ENCODE data around the gene TAS2R38. TPM values are rescaled to one million over a fixed set of nuclear protein-coding genes. Genes with fewer than 3 reads are reported as not detected.

TAS2R38 gene
- total RNA-seq, 1 experiment from 2014 or later: not detected

GRCh38 chr7:142002179-142002578 is 28.6 kb upstream of the TAS2R38 start:
- Histone ChIP-seq H3K4me1 (ENCODE audit: insufficient read depth, low read length) (no peaks in the 10 kb centered on the region), H4K20me1 (ENCODE audit: control insufficient read depth, insufficient read depth, insufficient read length) (no peaks in the 10 kb centered on the region), H3K79me2 (ENCODE audit: insufficient read depth, low read length) (no peaks in the 10 kb centered on the region), H3K23ac (ENCODE audit: insufficient read length, low read depth, low read length) (no peak overlapping the region), H3K14ac (ENCODE audit: insufficient read depth, low read length) (no peak overlapping the region), H3K23me2 (ENCODE audit: insufficient read length, low read depth, low read length, poor library complexity, severe bottlenecking) (no peaks in the 10 kb centered on the region), H2AFZ (ENCODE audit: low read length) (no peak overlapping the region), H2BK20ac (ENCODE audit: low read depth, low read length, poor library complexity, severe bottlenecking) (no peak overlapping the region), H4K5ac (ENCODE audit: insufficient read length, low read depth, low read length) (no peak overlapping the region), H3K27me3 (ENCODE audit: insufficient read depth, low read length) (no peaks in the 10 kb centered on the region), H3K9ac (ENCODE audit: extremely low read depth, insufficient read length, low read length) (no peak overlapping the region), H3K4me2 (ENCODE audit: insufficient read depth, insufficient read length, low read length) (no peak overlapping the region), H3K9me3 (ENCODE audit: control insufficient read depth, low read depth, low read length) (no peaks in the 10 kb centered on the region), H2AK5ac (ENCODE audit: insufficient read length, low read length) (no peak overlapping the region), H2BK120ac (ENCODE audit: low read depth, low read length, poor library complexity, severe bottlenecking) (no peak overlapping the region), H3K4ac (ENCODE audit: low read depth, low read length) (no peak overlapping the region), H2BK5ac (ENCODE audit: insufficient read length, low read length) (no peak overlapping the region), H2BK12ac (ENCODE audit: insufficient read length, low read depth, low read length) (no peak overlapping the region), H3T11ph (ENCODE audit: low read length) (no peak overlapping the region), H3K79me1 (ENCODE audit: insufficient read depth, low read depth, low read length, poor library complexity, severe bottlenecking) (no peaks in the 10 kb centered on the region), H4K91ac (ENCODE audit: insufficient read length, low read depth, low read length) (no peak overlapping the region), H3K27ac (ENCODE audit: insufficient read length, low read depth, low read length) (no peak overlapping the region), H3K56ac (ENCODE audit: insufficient read length, low read depth, low read length) (no peak overlapping the region), H3K18ac (ENCODE audit: insufficient read length, low read depth, low read length) (no peak overlapping the region), H2BK15ac (ENCODE audit: low read depth, low read length) (no peak overlapping the region), H4K8ac (replicated peaks; ENCODE audit: insufficient read length, low read depth, low read length) (no peak overlapping the region)
- no peak overlapping the region for H3K4me3 Mint-ChIP-seq
- no peaks in the 10 kb centered on the region for H3K36me3 Mint-ChIP-seq (ENCODE audit: insufficient read depth in 1 of 3, low read depth in 3 of 3)
- TF ChIP-seq, protein P1, sequence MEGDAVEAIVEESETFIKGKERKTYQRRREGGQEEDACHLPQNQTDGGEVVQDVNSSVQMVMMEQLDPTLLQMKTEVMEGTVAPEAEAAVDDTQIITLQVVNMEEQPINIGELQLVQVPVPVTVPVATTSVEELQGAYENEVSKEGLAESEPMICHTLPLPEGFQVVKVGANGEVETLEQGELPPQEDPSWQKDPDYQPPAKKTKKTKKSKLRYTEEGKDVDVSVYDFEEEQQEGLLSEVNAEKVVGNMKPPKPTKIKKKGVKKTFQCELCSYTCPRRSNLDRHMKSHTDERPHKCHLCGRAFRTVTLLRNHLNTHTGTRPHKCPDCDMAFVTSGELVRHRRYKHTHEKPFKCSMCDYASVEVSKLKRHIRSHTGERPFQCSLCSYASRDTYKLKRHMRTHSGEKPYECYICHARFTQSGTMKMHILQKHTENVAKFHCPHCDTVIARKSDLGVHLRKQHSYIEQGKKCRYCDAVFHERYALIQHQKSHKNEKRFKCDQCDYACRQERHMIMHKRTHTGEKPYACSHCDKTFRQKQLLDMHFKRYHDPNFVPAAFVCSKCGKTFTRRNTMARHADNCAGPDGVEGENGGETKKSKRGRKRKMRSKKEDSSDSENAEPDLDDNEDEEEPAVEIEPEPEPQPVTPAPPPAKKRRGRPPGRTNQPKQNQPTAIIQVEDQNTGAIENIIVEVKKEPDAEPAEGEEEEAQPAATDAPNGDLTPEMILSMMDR (conservative IDR thresholded peaks at IDR 0.05): no peak
- no peaks in the 10 kb centered on the region for H3K4me1 Mint-ChIP-seq
- WGBS (ENCODE audit: extremely low coverage, insufficient read length, low lambda C conversion rate): no CpG with 5 or more reads among the region's 1 CpG
- H3K27me3 Mint-ChIP-seq (ENCODE audit: low read depth): no peaks in the 10 kb centered on the region; the same call in 1 of the 2 replicates
- H3K9me3 Mint-ChIP-seq: no peaks in the 10 kb centered on the region
- H3K27ac Mint-ChIP-seq: no peak overlapping the region
- no peak for DNase-seq

Measured in H9 (cell line).